Stimulated activated CD4-positive, alpha-beta T cell treated with anti-CD3 and anti-CD28 coated beads, Interleukin-1b, Interleukin-23, amount 100 ng/mL, for 24 hours (primary cell): ENCODE results near the gene NFAT5.
"Not testable (repeated sequence)": the region's sequence is repeated elsewhere in the genome, so short reads cannot be mapped to it uniquely, and the experiment has no call there.

Experiments
- DNase-seq, 4 experiments: peaks; one replicate each; pipeline ENCODE4 v3.0.0-alpha.2; 2020; ENCODE audit warnings: low read depth in 4 of 4, low spot score in 1 of 4

NFAT5 gene, protein sequence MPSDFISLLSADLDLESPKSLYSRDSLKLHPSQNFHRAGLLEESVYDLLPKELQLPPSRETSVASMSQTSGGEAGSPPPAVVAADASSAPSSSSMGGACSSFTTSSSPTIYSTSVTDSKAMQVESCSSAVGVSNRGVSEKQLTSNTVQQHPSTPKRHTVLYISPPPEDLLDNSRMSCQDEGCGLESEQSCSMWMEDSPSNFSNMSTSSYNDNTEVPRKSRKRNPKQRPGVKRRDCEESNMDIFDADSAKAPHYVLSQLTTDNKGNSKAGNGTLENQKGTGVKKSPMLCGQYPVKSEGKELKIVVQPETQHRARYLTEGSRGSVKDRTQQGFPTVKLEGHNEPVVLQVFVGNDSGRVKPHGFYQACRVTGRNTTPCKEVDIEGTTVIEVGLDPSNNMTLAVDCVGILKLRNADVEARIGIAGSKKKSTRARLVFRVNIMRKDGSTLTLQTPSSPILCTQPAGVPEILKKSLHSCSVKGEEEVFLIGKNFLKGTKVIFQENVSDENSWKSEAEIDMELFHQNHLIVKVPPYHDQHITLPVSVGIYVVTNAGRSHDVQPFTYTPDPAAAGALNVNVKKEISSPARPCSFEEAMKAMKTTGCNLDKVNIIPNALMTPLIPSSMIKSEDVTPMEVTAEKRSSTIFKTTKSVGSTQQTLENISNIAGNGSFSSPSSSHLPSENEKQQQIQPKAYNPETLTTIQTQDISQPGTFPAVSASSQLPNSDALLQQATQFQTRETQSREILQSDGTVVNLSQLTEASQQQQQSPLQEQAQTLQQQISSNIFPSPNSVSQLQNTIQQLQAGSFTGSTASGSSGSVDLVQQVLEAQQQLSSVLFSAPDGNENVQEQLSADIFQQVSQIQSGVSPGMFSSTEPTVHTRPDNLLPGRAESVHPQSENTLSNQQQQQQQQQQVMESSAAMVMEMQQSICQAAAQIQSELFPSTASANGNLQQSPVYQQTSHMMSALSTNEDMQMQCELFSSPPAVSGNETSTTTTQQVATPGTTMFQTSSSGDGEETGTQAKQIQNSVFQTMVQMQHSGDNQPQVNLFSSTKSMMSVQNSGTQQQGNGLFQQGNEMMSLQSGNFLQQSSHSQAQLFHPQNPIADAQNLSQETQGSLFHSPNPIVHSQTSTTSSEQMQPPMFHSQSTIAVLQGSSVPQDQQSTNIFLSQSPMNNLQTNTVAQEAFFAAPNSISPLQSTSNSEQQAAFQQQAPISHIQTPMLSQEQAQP (N-terminal part only)

DNA sequence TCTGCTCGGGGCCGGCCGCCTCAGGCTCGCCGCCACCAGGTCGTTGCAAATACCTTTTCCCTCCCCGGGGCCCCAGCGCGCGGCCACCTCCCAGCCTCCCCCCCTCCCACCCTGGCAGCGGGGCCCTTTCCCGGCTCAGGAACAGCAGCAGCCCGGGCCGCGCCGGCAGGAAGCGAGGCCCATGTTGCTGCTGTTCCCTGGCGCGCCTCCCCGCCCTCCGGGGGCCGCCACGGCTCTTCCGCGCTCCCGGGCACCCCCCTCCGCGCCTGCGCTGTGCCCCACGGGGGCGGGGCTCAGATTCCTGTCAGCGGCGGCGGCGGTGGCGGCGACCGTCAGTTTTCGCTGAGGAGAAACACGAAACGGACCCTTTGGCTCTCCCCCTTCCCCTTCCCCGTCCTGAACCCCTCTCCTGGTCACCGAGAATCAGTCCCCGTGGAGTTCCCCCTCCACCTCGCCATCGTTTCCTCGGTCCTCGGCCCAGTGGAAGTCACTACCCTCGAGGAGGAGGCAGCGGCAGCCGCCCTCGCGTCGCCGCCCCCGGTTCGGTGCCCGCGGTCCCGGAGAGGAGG, at the start of gene NFAT5:
Gene NFAT5 (plus strand): TSS at position 296 of the 569 bp plus-strand sequence. CDS start 336 bp downstream, outside the sequence.
- DNase-seq: peak; percentile 77 to 88 (median 81)

DNA sequence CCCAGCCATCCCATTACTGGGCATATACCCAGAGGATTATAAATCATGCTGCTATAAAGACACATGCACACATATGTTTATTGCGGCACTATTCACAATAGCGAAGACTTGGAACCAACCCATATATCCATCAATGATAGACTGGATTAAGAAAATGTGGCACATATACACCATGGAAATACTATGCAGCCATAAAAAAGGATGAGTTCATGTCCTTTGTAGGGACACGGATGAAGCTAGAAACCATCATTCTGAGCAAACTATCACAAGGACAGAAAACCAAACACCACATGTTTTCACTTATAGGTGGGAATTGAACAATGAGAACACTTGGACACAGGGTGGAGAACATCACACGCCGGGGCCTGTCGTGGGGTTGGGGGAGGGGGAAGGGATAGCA, 47.9 kb upstream of the NFAT5 start:
- not testable (repeated sequence) for DNase-seq

DNA sequence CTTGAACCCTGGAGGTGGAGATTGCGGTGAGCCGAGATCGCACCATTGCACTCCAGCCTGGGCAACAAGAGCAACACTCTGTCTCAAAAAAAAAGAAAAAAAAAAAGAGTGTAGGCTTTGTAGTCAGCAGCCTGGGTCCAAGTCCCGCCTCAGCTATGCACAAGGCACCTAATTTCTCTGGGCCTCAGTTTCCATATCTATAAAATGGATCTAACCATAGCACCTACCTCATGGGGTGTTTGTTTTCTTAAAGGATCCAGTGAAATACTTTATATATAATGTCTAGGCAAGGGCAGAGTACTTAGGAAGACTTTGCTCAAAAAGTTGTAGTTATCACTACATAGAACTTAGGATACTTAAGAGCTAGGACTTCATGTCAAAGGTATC, 45.4 kb upstream of the NFAT5 start:
- no peak for DNase-seq

DNA sequence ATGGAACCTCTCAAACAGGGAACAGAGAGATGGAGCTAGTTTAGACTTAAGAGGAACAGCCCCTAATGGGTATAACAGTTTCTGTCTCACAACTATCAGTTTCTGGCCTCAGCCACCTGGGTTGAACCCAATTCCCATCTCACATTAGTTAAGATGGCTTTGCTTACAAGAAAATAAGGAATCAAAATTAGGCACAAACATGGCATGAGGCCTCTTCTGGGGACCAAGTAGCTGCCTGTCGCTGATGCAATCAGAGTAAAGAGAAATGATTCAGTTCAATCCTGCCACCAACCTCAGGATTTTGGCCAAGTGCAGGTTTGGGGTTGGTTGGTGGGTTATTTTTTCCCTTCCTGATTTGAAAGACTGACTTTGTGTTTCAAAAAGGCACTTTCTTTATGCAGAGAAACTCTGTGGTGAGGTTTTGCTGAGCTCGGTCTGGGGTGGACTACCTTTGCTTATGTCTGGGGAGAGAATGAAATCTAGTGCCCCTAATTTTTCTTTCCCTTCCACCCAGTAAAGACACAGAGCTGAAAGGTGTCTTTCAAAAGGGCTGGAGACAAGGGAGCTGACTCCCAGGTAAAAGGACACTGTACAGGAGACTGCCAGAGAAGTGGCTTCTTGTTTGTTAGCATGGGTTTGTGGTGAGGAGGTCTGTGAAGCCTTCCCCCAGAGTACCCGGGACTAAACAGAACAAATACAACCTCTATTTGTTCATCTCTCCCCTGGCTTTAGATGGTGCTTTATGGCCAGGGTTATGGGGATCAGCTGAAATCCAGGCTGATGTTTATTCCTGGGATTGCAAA, 44.8 kb upstream of the NFAT5 start:
- peak in 1 of 4 experiments; percentile 21 for DNase-seq

DNA sequence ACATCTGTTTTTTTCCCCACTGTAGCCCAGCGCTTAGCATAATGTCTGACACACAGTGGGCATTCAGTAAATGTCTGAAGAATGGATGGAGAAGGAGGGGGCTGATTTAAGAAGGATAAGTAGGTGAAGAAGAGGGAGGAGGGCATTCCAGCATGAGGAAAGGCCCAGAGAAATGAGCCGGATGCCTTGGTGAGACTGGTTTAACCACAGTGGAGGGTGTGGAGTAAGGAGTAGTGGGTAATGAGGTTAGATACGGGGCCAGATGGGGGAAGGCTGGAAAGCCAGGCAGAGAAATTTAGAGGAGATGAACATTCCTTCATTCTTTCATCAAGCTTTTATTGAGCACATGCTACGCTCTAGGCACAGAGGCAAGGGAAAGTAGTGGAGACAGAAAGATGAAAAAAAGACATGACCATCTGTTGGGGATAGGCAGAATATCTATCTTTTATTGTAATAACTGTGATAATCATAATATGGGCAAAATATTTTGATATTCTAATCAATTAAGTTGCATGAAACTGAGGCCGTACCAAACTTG, 43.7 kb upstream of the NFAT5 start:
- DNase-seq: no peak

DNA sequence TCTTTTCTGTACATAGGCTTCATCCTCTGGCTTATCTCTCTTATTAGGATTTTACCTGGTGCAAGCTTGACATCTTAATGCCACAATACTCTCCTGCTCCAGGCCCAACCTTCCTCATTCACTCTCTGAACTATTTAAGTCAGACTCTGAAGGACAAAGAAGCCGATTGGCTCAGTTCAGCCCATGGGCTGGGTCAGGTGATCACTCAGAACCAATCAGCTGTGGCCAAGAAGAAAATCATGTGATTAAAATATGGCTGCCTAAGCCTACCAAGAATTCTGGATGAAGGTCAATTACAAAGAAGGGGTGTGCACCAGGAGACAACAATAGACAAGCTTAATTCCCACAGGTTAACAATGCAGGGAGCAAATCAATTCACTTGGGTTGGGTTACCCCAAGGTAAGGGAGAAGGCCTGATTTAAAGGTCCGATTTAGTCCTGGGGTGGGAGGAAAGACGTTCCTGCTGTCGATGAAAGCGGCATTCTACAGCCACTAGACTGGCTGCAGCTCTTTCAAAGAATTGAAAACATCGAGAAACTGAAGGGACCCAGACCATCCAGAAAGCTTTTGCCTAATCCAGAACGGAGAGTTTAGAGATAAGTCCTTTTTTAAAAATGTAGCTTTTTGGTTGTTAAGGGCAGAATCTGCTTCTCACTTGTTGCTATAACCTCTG, 42.9 kb upstream of the NFAT5 start:
- DNase-seq: no peak

DNA sequence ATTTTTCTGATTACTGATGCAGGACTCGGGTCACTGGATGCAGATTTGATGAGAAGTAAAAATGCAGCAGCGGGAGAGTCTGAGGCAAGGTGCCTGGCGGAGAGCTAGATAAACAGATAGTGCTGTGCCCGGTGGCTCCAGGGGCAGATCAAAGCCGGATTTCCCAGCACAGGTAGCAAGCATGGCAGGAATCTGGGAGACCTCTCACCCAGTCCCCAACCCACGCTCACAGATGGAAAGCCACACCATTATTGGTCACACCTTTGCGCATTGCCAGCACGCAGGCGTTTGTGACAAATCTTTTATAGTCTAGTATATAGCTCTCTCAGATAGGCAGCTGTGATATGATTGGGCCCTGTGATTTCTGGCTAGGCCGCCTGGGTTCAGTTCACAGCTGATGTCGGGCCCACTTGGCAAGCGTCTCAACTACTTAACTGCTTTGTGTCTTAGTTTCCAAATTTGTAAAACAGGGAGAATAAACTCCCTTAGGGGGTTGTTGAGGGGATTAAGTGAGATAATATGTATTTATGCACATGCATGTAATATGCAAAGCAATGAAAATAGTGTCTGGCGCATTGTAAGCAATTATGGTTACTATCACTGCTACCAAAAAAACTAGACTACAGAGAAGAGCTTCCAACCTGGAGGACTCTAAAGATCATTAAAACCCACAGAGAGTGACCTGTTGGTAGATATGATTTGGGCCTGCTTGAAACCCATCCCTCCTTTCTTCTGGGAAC, 42.0 kb upstream of the NFAT5 start:
- no peak for DNase-seq

DNA sequence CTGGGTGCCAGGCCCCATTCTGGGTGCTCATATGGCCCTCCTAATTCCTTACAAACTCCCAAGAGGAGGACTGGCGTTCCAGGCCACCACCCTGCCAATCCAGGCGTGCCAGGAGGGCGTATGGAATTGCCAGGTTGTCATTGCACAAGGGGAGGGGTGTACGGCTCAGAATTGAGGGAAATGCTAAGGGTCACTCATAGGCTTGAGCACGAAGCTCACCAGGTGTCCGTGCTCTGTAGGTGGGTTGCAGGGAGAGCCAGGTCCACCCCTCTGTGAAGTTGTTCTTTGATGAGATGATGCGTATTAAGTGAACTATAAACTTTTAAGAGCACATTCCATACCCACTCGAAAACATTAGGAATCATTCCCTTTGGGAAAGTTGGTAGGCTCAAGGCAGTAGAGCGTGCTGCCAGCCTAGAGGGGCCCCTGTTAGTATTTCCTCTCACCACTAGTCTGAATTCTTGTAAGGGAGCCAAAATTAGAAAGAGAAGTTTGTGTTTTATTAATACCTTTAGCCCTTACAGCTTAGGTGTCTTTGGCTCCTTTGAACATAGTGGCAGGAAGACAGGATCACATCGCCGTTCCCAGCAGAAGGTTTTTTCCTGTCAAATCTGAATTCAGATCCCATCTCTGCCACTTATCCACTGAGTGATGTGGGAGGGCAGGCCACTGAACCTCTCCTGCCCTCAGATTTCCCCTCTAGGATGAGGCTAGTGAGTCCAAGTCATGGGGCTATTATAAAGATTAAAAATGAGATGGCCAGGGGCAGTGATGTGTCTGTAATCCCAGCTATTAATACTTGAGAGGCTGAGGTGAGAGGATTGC, 38.7 kb upstream of the NFAT5 start:
- DNase-seq: no peak

DNA sequence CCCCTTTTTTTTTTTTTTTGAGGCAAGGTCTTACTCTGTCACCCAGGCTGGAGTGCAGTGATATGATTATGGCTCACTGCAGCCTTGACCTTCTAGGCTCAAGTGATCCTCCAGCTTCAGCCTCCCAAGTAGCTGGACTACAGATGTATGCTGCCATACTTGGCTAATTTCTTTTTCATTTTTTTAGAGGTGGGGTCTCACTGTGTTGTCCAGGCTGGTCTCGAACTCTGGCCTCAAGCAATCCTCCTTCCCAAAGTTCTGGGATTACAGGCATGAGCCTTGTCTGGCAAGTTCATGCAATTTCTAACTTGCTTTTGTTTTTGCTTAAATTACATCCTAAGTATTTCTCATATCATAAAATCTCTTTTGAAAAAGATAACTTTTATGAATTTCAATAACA, 33.8 kb upstream of the NFAT5 start:
- DNase-seq: no peak

DNA sequence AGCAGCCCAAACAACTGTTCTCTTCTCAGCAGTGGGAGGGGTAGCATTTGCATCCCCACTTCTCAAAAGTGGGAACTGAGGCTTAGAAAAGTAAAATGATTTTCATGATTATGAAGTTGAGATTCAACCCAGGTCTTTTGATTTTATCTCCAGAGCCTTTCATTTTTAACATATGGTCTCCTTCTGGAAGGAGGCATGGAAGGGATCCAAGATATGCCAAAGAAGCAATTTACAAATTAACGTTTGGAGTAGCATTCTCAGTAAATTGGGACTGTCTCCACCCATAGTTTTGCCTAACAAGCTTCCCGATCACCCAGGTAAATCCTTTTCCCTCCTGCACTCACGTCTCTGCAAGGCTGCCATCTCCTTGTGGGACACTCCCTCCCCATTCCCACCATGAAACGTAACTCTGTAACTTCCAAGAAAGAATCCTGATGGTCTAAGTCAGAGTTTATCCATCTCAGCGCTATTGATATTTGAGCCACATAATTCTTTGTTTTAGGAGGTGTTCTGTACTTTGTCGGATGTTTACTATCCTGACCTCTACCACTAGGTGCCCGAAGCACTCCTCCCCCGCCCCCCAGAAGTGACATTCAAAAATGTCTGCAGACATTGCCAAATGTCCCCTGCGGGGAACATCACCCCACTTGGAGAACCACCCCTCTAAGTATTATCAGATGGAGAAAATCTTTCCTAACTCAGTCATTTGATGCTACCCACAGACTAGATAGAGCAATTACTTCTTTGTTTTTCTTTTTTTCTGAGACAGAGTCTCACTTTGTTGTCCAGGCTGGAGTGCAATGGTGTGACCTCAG, 32.9 kb upstream of the NFAT5 start:
- DNase-seq: no peak

DNA sequence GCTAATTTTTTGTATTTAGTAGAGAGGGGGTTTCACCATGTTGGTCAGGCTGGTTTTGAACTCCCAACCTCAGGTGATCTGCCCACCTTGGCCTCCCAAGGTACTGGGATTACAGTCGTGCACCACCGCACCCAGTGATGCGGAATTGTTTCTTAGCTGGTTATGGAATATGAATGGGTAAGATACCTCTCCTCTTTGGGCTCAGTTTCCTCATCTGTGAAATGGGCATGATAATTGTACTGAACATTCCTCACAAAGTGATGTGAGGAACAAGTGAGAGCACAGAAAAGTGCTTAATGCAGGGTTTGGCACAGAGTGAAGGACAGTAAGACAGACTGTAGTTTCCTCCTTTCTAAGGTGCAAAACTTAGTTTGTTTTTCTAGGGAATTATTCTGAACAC, 31.0 kb upstream of the NFAT5 start:
- DNase-seq: no peak

DNA sequence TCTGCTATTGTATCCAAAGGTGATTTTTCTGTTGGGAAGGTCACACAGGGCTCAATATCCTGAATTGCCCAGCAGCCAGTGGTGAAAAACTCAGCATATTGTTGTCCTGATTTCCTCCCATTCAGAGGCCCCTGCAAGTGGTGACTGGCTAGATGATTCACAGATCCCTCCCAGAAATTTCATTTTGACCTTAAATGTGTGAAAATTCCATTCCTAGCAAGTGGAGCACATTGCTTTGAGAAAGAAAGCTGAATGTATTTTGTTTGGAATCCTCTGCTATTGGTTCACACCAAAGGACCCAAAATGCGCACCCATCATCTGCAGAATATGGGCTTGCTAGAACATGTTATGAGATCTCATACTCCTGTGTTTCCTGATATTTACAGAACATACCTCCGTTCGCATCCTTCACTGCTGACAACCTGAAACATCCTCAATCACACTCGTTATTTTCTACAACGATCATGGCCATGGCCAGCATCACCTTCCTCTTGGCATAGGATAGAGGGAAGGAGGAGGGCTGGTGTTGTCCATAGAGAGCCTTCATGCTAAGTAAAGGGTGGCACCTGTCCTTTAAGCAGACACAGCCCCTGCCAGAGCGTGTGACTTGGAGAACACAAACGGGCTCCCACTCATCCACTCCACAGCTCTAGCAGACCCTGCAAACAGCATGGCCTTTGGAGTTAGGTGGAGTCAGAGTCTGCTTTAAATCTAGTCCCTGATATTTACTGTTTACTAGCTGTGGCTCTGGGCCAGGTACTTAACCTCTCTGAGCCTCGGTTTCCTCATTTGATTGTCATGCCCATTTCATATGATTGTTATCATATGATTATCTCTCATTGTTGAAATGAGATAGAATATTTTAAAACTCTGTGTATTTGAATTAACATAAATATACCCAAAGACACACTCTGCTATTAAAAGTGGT, 30.4 kb upstream of the NFAT5 start:
- DNase-seq: no peak

DNA sequence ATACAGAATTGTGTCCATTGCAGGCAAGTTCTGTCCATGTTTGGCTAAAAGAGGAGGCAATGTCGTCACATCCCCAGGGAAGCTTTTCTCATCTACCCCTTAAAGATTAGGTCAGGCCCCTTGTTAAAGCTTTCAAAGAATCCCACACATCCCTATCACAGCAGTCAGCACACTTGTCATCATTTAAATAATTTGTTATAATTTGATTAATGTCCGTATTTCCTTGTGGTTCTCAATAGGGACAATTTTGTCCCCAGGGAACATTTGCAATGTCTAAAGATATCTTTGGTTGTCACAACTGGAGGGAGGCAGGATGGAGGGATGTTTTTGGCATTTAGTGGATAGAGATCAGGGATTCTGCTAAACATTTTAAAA, 28.1 kb upstream of the NFAT5 start:
- DNase-seq: no peak

DNA sequence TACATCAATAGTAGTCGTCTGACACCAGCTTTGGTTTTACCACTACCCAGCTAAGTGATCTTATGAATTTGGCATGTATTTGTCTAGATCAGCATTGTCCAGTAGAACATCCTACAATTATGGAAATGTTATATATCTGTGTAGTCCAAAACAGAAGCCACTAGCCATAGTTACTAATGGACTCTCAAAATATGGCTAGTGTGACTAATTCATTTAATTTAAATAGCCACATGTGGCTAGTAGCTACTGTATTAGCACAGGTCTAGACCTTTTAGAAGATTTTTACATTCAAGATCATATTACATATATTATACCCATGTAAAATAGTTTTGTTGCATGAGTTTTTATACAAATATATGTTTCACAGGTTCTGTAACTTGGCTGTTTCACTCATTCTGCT, 27.0 kb upstream of the NFAT5 start:
- DNase-seq: no peak

DNA sequence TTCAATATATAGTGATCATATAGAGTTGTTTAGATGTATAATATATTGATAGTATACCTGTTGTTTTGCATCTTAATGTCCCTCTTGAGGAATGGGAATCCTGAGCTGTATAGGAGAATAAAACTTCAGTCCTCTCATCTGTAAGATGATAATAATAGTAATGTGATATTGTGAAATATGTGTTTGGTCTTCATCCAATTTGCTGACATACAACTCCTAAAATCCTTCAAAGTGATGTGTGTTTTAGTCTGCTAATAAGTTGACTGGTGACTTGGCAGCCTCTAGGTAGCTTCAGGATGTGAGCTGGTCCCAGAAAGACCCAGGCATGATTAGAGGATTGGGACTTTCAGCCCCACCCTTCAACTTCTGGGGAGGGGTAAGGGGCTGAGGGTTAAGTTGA, 22.8 kb upstream of the NFAT5 start:
- DNase-seq: no peak

DNA sequence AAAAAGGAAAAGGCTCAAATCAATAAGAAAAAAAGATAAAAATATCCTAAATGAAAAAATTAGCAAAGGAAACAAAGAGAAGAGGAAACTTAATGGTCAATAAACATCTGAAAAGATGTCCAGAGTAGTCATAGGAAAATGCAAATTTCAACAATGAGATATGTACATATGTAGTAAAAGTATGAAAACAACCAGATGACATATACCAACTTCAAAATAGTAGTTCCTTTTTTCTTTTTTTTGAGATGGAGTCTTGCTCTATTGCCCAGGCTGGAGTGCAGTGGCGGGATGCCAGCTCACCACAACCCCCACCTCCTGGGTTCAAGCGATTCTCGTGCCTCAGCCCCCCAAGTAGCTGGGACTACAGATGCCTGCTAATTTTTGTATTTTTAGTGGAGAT, 21.7 kb upstream of the NFAT5 start:
- DNase-seq: no peak
